ENCODE measurements around the gene BMP8A. TPM values are rescaled to one million over a fixed set of nuclear protein-coding genes. Genes with fewer than 3 reads are reported as not detected.

BMP8A gene
- total and polyA plus RNA-seq, 9 of the 15 experiments (the other 6 are each of a cell fraction or from before 2014, with no cell fraction given): 0.05 to 0.31 TPM; not detected in 7

DNA sequence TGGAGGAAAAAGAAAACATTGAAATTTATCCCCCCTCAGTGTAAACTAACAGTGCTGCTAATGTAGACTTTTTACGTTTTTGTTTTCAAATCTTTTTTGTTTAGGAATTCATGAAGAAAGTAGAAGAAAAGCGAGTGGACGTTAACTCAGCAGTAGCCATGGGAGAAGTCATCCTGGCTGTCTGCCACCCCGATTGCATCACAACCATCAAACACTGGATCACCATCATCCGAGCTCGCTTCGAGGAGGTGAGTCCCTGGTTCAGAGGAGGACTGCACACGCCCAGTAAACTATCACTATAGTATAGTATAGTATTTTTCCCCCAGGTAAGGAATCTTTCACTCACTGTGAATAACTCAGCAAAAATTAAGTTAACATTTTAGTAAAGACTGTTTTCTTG, 37.8 kb upstream of the BMP8A start:
- Histone ChIP-seq H3K9me1 (ENCODE audit: control insufficient read depth, insufficient read depth, low read length) (no peaks in the 10 kb centered on the region), H4K20me1 (replicated peaks; ENCODE audit: control insufficient read depth, insufficient read depth, low read length) (no peaks in the 10 kb centered on the region), H3K27me3 (ENCODE audit: control insufficient read depth in 2 of 2, insufficient read depth in 2 of 2, low read length in 2 of 2) (no peaks in the 10 kb centered on the region), H2AFZ (ENCODE audit: low read depth, low read length) (no peak overlapping the region), H3K27ac (ENCODE audit: extremely low read depth, low read depth, low read length) (no peak overlapping the region), H3K4me2 (ENCODE audit: insufficient read depth, low read length) (no peak overlapping the region), H3K36me3 (ENCODE audit: control insufficient read depth, insufficient read depth, low read length) (peaks cover 94% of the 10 kb centered on the region), H3K4me3 (no peak overlapping the region), H3K9ac (ENCODE audit: insufficient read depth in 1 of 2, low read depth in 2 of 2, low read length in 2 of 2) (no peak overlapping the region), H3K9me3 (replicated peaks; ENCODE audit: control insufficient read depth, insufficient read depth, low read depth, low read length) (no peaks in the 10 kb centered on the region), H3K79me2 (ENCODE audit: control insufficient read depth, insufficient read depth, low read length) (no peaks in the 10 kb centered on the region), H3K4me1 (replicated peaks in 1 of 2; ENCODE audit: control insufficient read depth in 2 of 2, insufficient read depth in 2 of 2, low read length in 2 of 2) (no peaks in the 10 kb centered on the region)
- DNase-seq (ENCODE audit: extremely low read depth in 1 of 4, low spot score in 3 of 4) (no peak), FAIRE-seq (no peak), ATAC-seq (no peak)
- no peak for TF ChIP-seq FOXM1 (IDR thresholded peaks at IDR 0.05; ENCODE audit: low read depth)
- TF ChIP-seq FOXM1 (CRISPR knock-in tag; IDR thresholded peaks at IDR 0.05; ENCODE audit: low read depth): no peak
- TF ChIP-seq, protein P1, sequence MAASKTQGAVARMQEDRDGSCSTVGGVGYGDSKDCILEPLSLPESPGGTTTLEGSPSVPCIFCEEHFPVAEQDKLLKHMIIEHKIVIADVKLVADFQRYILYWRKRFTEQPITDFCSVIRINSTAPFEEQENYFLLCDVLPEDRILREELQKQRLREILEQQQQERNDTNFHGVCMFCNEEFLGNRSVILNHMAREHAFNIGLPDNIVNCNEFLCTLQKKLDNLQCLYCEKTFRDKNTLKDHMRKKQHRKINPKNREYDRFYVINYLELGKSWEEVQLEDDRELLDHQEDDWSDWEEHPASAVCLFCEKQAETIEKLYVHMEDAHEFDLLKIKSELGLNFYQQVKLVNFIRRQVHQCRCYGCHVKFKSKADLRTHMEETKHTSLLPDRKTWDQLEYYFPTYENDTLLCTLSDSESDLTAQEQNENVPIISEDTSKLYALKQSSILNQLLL (CRISPR knock-in tag; IDR thresholded peaks at IDR 0.05; ENCODE audit: borderline replicate concordance): no peak
- TF ChIP-seq, protein P2, sequence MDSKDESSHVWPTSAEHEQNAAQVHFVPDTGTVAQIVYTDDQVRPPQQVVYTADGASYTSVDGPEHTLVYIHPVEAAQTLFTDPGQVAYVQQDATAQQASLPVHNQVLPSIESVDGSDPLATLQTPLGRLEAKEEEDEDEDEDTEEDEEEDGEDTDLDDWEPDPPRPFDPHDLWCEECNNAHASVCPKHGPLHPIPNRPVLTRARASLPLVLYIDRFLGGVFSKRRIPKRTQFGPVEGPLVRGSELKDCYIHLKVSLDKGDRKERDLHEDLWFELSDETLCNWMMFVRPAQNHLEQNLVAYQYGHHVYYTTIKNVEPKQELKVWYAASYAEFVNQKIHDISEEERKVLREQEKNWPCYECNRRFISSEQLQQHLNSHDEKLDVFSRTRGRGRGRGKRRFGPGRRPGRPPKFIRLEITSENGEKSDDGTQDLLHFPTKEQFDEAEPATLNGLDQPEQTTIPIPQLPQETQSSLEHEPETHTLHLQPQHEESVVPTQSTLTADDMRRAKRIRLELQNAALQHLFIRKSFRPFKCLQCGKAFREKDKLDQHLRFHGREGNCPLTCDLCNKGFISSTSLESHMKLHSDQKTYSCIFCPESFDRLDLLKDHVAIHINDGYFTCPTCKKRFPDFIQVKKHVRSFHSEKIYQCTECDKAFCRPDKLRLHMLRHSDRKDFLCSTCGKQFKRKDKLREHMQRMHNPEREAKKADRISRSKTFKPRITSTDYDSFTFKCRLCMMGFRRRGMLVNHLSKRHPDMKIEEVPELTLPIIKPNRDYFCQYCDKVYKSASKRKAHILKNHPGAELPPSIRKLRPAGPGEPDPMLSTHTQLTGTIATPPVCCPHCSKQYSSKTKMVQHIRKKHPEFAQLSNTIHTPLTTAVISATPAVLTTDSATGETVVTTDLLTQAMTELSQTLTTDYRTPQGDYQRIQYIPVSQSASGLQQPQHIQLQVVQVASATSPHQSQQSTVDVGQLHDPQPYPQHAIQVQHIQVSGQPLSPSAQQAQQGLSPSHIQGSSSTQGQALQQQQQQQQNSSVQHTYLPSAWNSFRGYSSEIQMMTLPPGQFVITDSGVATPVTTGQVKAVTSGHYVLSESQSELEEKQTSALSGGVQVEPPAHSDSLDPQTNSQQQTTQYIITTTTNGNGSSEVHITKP (IDR thresholded peaks at IDR 0.05; ENCODE audit: partially characterized antibody): no peak
- in situ Hi-C loops (cut with MboI): no loop called here
- POLR2A ChIA-PET: interaction anchor here (0.5 kb wide), 1 partner anchor 14 kb away, joined by 3 read pairs; no protein-coding TSS in a partner anchor
- BruUV-seq (replicated peaks): no TSS peak
- WGBS (ENCODE audit: insufficient coverage, low coverage, missing lambda C conversion rate): 86% methylated on average over 8 of the region's 8 CpGs
- intact Hi-C loops (cut with micrococcal nuclease): no loop called here
- CTCF ChIA-PET (ENCODE audit: low intra/inter-chr PET ratio): no interaction called here

Data from K562 (cell line).